ENCODE measurements around the gene TNNC2. TPM values are rescaled to one million over a fixed set of nuclear protein-coding genes. Genes with fewer than 3 reads are reported as not detected.
A peak's percentile ranks its signal among the peaks of the same experiment; 100 is the strongest.

TNNC2 gene
- total and polyA plus RNA-seq, 2 of the 13 experiments (the other 11 are each of a cell fraction or from before 2014, with no cell fraction given): 1.8 to 4.7 TPM

DNA sequence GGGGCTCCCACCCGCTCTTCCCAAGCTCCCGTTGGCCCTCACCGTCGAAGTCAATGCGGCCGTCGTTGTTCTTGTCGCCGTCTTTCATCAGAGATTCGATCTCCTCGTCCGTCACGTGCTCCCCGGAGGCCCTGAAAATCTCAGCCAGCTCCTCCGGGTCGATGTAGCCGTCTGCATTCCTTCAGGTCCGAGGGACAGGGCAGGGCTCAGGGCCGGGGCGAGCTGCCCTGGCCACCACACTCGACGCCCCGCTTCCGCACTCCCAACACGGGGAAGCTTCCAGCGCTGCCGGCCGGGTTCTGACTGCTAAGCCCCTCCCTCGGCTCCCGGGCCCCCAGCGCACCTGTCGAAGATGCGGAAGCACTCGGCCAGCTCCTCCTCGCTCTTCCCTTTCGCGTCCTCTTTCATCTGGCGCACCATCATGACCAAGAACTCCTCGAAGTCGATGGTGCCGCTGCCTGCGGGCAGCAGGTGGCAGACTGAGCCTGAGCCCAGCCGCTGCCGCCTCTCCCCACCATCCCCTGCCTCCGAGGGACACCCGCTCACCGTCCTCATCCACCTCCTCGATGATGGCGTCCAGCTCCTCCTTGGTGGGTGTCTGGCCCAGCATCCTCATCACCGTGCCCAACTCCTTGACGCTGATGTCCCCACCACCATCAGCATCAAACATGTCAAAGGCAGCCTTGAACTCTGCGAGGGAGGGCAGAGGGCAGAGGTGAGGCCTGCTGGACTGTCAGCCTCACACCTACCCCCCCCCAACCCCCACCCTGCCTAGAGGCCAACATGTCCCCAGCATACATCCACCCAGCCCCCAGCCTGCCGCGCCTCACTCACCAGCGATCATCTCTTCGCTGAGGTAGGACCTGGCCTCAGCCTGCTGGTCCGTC lies 2.9 kb downstream of the TNNC2 start (continued):
- TF ChIP-seq, protein P1, sequence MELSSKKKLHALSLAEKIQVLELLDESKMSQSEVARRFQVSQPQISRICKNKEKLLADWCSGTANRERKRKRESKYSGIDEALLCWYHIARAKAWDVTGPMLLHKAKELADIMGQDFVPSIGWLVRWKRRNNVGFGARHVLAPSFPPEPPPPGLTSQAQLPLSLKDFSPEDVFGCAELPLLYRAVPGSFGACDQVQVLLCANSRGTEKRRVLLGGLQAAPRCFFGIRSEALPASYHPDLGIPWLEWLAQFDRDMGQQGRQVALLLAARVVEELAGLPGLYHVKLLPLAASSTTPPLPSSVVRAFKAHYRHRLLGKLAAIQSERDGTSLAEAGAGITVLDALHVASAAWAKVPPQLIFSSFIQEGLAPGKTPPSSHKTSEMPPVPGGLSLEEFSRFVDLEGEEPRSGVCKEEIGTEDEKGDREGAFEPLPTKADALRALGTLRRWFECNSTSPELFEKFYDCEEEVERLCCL (CRISPR knock-in tag; IDR thresholded peaks at IDR 0.05; ENCODE audit: borderline replicate concordance): no peak
- TF ChIP-seq SAP130 (CRISPR knock-in tag; IDR thresholded peaks at IDR 0.05; ENCODE audit: low read depth): peak; percentile 56; the same call in 1 of the 2 replicates
- TF ChIP-seq, protein P2, sequence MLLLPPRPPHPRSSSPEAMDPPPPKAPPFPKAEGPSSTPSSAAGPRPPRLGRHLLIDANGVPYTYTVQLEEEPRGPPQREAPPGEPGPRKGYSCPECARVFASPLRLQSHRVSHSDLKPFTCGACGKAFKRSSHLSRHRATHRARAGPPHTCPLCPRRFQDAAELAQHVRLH (CRISPR knock-in tag; IDR thresholded peaks at IDR 0.05; ENCODE audit: borderline replicate concordance, low read depth): peak; percentile 59; the same call in 1 of the 2 replicates
- 0 out of 2 replicates have a peak, but pooled peaks have one; percentile 32 for TF ChIP-seq EED (CRISPR knock-in tag; IDR thresholded peaks at IDR 0.05)
- TF ChIP-seq, protein P3, sequence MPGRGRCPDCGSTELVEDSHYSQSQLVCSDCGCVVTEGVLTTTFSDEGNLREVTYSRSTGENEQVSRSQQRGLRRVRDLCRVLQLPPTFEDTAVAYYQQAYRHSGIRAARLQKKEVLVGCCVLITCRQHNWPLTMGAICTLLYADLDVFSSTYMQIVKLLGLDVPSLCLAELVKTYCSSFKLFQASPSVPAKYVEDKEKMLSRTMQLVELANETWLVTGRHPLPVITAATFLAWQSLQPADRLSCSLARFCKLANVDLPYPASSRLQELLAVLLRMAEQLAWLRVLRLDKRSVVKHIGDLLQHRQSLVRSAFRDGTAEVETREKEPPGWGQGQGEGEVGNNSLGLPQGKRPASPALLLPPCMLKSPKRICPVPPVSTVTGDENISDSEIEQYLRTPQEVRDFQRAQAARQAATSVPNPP (CRISPR knock-in tag; IDR thresholded peaks at IDR 0.05): no peak
- TF ChIP-seq ZNF792 (CRISPR knock-in tag; IDR thresholded peaks at IDR 0.05): 0 out of 2 replicates have a peak, but pooled peaks have one; percentile 52
- TF ChIP-seq, protein P4, sequence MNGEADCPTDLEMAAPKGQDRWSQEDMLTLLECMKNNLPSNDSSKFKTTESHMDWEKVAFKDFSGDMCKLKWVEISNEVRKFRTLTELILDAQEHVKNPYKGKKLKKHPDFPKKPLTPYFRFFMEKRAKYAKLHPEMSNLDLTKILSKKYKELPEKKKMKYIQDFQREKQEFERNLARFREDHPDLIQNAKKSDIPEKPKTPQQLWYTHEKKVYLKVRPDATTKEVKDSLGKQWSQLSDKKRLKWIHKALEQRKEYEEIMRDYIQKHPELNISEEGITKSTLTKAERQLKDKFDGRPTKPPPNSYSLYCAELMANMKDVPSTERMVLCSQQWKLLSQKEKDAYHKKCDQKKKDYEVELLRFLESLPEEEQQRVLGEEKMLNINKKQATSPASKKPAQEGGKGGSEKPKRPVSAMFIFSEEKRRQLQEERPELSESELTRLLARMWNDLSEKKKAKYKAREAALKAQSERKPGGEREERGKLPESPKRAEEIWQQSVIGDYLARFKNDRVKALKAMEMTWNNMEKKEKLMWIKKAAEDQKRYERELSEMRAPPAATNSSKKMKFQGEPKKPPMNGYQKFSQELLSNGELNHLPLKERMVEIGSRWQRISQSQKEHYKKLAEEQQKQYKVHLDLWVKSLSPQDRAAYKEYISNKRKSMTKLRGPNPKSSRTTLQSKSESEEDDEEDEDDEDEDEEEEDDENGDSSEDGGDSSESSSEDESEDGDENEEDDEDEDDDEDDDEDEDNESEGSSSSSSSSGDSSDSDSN (CRISPR knock-in tag; IDR thresholded peaks at IDR 0.05): no peak
- TF ChIP-seq YY1 (IDR thresholded peaks at IDR 0.05; ENCODE audit: insufficient read depth, insufficient replicate concordance, low read depth, low read length): peak; percentile 66
- TF ChIP-seq ZBTB7A (CRISPR knock-in tag; IDR thresholded peaks at IDR 0.05): peak; percentile 28; the same call in 1 of the 2 replicates
- peak; percentile 64; the same call in 1 of the 2 replicates for TF ChIP-seq GATAD1 (CRISPR knock-in tag; IDR thresholded peaks at IDR 0.05)
- peak; percentile 65 for TF ChIP-seq SP2 (CRISPR knock-in tag; IDR thresholded peaks at IDR 0.05)
- TF ChIP-seq, protein P5, sequence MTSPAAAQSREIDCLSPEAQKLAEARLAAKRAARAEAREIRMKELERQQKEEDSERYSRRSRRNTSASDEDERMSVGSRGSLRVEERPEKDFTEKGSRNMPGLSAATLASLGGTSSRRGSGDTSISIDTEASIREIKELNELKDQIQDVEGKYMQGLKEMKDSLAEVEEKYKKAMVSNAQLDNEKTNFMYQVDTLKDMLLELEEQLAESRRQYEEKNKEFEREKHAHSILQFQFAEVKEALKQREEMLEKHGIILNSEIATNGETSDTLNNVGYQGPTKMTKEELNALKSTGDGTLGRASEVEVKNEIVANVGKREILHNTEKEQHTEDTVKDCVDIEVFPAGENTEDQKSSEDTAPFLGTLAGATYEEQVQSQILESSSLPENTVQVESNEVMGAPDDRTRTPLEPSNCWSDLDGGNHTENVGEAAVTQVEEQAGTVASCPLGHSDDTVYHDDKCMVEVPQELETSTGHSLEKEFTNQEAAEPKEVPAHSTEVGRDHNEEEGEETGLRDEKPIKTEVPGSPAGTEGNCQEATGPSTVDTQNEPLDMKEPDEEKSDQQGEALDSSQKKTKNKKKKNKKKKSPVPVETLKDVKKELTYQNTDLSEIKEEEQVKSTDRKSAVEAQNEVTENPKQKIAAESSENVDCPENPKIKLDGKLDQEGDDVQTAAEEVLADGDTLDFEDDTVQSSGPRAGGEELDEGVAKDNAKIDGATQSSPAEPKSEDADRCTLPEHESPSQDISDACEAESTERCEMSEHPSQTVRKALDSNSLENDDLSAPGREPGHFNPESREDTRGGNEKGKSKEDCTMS (CRISPR knock-in tag; conservative IDR thresholded peaks at IDR 0.05): no peak
- TF ChIP-seq, protein P6, sequence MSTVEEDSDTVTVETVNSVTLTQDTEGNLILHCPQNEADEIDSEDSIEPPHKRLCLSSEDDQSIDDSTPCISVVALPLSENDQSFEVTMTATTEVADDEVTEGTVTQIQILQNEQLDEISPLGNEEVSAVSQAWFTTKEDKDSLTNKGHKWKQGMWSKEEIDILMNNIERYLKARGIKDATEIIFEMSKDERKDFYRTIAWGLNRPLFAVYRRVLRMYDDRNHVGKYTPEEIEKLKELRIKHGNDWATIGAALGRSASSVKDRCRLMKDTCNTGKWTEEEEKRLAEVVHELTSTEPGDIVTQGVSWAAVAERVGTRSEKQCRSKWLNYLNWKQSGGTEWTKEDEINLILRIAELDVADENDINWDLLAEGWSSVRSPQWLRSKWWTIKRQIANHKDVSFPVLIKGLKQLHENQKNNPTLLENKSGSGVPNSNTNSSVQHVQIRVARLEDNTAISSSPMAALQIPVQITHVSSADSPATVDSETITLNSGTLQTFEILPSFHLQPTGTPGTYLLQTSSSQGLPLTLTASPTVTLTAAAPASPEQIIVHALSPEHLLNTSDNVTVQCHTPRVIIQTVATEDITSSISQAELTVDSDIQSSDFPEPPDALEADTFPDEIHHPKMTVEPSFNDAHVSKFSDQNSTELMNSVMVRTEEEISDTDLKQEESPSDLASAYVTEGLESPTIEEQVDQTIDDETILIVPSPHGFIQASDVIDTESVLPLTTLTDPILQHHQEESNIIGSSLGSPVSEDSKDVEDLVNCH (CRISPR knock-in tag; IDR thresholded peaks at IDR 0.05): no peak
- TF ChIP-seq ZSCAN20 (CRISPR knock-in tag; IDR thresholded peaks at IDR 0.05; ENCODE audit: borderline replicate concordance): no peak
- TF ChIP-seq ZNF263 (CRISPR knock-in tag; IDR thresholded peaks at IDR 0.05): peak; percentile 94
- TF ChIP-seq, protein P7, sequence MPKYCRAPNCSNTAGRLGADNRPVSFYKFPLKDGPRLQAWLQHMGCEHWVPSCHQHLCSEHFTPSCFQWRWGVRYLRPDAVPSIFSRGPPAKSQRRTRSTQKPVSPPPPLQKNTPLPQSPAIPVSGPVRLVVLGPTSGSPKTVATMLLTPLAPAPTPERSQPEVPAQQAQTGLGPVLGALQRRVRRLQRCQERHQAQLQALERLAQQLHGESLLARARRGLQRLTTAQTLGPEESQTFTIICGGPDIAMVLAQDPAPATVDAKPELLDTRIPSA (CRISPR knock-in tag; IDR thresholded peaks at IDR 0.05; ENCODE audit: borderline replicate concordance): 0 out of 2 replicates have a peak, but pooled peaks have one; percentile 55
